T-helper 9 cell (primary cell): Measurements from ENCODE around the gene UGDH.
A peak's percentile ranks its signal among the peaks of the same experiment; 100 is the strongest.
"Not testable (repeated sequence)": the region's sequence is repeated elsewhere in the genome, so short reads cannot be mapped to it uniquely, and the experiment has no call there.

Experiments used
- DNase-seq: peaks from one replicate; pipeline ENCODE4 v3.0.0-alpha.2; 2020

The UGDH gene

DNA sequence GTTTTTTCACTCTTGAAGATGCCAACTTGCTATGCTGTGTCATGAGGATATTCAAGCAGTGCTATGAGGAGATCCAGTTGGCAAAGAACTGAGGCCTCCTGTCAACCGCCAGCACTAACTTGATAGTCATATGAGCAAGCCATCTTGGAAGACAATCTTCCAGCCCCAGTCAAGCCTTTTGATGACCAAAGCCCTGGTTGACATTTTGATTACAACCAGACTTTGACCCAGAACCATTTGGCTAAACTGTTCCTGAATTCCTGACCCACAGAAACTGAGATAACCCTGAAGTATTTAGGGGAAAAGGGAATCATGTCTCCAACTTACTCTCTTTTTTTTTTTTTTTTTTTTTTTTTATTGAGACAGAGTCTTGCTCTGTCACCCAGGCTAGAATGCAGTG is 32.9 kb downstream of the UGDH start:
- no peak for DNase-seq

- no peak for DNase-seq
Observed at GRCh38 chr4:39490322-39490721, 36.9 kb downstream of the UGDH start.

DNA sequence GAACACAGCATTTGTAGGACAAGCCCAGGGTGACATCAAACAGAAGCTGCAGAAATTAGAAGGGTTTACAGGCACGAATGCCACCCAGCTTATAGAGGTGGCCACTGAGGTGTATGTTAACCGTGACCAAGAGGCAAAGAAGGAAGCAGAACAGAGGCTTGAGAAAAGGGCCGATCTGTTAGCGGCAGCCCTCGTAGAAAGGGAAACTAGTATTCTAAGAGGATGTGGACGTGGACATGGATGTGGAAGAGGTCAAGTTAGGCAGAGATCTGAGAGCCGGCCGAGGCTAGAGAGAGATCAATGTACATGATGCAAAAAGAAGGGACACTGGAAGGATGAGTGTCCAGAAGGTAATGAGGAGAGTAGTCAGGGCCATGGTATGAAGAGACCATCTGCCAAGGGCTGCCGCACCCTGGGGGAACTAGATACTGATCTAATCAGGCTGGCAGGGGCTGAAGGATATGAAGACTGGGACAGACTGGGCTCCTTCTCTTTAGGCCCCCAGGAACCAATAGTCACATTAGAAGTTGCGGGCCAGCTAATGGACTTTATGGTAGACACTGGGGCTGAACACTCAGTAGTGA is 40.9 kb downstream of the UGDH start:
- no peak for DNase-seq

GRCh38 chr4:39484582-39485272 is 42.5 kb downstream of the UGDH start:
- no peak for DNase-seq

- no peak for DNase-seq
Observed at GRCh38 chr4:39480902-39481695, 46.1 kb downstream of the UGDH start.

GRCh38 chr4:39480251-39480650 is 47.0 kb downstream of the UGDH start:
- no peak for DNase-seq

DNA sequence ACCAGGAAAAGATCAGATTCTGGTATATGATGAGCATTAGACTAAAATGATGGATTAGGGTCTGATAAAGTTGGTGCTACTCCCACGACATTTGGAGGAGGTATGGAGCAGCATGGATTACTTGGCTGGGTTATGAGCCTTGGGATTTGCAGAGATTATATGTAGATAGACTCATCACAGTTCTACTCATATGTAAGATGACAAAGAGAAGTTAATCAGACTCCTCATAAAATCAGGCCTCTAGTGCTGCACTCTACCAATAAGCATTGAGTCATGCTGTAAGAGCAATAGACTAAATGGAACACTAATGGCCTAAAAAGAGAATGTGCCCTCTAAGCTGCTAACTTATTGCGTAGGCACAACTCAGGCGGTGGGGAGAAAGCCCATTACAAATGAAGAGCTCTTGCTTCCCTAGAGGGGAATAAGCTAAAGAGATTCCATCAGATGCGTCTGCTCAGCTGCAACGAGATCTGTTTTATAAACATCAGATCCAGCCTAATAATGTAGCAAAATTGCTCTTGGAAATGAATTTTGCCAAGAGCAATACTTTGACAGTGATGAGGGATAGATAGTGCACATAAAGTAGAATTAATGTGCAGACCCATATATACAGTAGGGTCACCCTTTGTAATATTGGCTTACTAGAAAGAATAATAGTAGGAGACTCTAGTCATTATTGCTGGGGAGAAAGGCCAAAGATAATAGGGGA is 50.9 kb downstream of the UGDH start:
- DNase-seq, result no peak

GRCh38 chr4:39472396-39472795 is 54.8 kb downstream of the UGDH start:
- DNase-seq, result no peak

GRCh38 chr4:39470402-39470801 is 56.8 kb downstream of the UGDH start:
- no peak for DNase-seq

GRCh38 chr4:39469429-39470077 is 57.7 kb downstream of the UGDH start:
- no peak for DNase-seq

DNA sequence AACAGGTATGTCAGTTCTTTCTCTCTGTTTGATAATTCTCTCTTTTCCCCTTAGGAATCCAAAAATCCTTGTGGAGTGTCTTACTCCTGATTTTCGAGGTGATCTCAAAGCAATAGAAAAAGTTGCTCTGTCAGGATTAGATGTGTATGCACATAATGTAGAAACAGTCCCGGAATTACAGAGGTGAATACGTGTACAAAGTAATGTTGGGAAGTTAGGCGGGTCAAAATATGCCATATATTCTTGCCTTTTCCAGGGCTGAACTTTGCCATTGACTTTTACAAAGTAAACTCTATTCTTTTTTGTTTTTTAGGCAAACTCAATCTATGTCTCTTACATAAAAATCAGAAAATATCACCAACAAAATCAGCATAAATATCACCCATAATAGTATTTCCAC is 59.8 kb downstream of the UGDH start:
- DNase-seq, result no peak

- DNase-seq, result no peak
Observed at GRCh38 chr4:39466747-39467146, 60.5 kb downstream of the UGDH start.

- DNase-seq, result no peak
Observed at GRCh38 chr4:39464886-39465501, 62.2 kb downstream of the UGDH start.

- DNase-seq, result peak; percentile 85
Observed at GRCh38 chr4:39458505-39459300, 68.5 kb downstream of the UGDH start, which contains the start of the genes LIAS and RPL9. TSS of gene LIAS (plus strand) at chr4:39459056. CDS start at chr4:39459118, 62 bp downstream. TSS of gene RPL9 (minus strand) at chr4:39458922. CDS start at chr4:39458439, 483 bp downstream.

DNA sequence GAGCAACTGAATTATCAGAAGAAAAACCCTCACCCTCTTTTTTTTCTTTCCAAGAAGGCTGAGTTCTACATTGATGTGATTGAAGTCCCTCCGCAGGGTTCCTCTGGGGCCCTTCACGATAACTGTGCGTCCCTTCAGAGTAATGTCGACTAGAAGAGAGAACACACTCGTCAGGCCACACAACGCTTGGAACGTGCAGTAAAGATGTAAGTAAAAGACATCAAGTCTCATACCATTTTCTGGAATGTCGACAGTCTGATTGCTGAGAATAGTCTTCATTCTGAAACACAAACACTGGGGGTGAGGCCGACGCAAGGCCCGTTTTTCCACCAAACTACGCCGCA is 69.1 kb downstream of the UGDH start:
- DNase-seq, result not testable (repeated sequence)

- DNase-seq, result no peak
Observed at GRCh38 chr4:39456946-39457763, 70.1 kb downstream of the UGDH start.

- DNase-seq, result no peak
Observed at GRCh38 chr4:39455486-39455885, 71.8 kb downstream of the UGDH start.

- DNase-seq, result no peak
Observed at GRCh38 chr4:39453738-39454137, 73.5 kb downstream of the UGDH start.

DNA sequence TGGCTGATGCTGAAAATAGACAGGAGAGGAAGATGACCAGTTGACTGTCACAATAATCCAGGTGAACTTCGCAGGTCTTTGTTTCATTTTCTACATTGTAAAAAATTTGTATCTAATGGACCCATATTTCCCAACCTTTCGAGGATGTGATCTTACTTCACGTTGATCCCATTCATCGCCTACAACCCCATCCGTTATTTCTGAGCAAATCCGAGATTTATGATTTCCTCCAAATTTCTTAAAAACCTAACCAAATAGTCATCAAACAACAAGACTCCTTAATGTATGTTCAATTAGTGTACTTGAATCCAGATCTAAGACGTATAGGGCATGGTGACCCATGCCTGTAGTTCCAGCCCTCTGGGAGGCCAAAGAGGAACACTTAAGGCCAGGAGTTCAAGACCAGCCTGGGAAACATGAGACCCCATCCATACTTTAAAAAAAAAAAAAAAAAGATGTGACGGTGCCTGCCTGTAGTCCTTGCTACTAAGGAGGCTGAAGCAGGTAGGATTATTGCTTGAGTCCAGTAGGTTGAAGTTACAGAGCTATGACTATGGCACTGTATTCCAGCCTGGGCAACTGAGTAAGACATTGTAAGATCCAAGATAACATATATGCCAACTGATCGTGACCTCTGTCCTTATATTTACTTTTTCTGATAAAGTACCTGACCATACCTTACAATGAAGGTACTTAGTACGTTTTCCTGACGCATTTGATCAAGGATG is 74.2 kb downstream of the UGDH start:
- no peak for DNase-seq
